Measurements from ENCODE around the gene DNAH1. TPM values are rescaled to one million over a fixed set of nuclear protein-coding genes. Genes with fewer than 3 reads are reported as not detected.
A peak's percentile ranks its signal among the peaks of the same experiment; 100 is the strongest.

DNAH1 gene
- total and polyA plus RNA-seq, 2 of the 13 experiments (the other 11 are each of a cell fraction or from before 2014, with no cell fraction given), result 0.64 to 3.5 TPM

DNA sequence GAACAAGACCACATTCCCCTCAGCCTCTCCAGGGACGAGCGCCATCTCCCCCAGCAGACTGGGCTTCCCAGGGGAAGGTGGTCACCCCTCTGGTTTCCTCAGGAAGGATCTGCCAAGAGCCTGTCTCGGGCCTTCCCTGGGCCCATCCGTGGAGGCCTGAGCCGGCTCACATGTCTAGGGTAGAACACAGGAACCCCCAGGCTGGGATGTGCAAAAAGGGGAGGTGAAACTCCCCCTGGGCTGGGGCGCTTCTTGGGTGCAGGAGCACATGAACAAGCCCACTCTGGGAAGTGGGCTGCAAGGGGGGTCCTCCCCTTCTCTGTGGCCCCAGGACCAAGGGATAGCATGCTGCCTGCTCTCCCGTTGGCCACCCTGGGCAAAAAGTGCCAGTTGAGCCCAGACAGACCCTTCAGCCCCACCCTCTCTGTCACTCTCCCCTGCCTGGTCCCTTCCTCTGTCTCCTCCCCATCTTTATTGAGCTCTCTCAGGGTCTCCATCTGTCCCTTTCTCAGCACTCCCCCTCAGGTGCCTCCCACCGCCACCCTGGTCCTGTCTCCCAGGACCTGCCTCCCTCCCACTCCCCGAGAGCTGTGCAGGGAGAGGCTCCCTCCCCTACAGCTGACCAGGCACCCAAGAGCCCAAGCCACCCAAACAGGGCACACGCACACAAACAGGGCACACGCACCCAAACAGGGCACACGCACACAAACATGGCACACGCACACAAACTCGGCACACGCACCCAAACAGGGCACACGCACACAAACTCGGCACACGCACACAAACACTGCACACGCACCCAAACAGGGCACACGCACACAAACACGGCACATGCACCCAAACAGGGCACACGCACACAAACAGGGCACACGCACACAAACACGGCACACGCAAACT, 127.9 kb downstream of the DNAH1 start (continued):
- TF ChIP-seq HNRNPL (IDR thresholded peaks at IDR 0.05; ENCODE audit: low read depth, low read length) (peak; percentile 63; the same call in 1 of the 2 replicates), ZNF609 (CRISPR knock-in tag; IDR thresholded peaks at IDR 0.05; ENCODE audit: borderline replicate concordance) (no peak), THAP9 (CRISPR knock-in tag; IDR thresholded peaks at IDR 0.05; ENCODE audit: borderline replicate concordance) (no peak), ZNF619 (CRISPR knock-in tag; IDR thresholded peaks at IDR 0.05) (peak; percentile 41; the same call in 1 of the 2 replicates), ZNF335 (CRISPR knock-in tag; IDR thresholded peaks at IDR 0.05) (no peak), SALL1 (CRISPR knock-in tag; IDR thresholded peaks at IDR 0.05) (no peak), HMGA1 (CRISPR knock-in tag; conservative IDR thresholded peaks at IDR 0.05) (no peak), ZBTB2 (CRISPR knock-in tag; IDR thresholded peaks at IDR 0.05; ENCODE audit: low read depth) (no peak), ZNF552 (CRISPR knock-in tag; IDR thresholded peaks at IDR 0.05; ENCODE audit: borderline replicate concordance) (no peak), KDM5B (CRISPR knock-in tag; IDR thresholded peaks at IDR 0.05; ENCODE audit: borderline replicate concordance) (no peak), ZNF224 (CRISPR knock-in tag; IDR thresholded peaks at IDR 0.05) (no peak), ZBTB38 (CRISPR knock-in tag; IDR thresholded peaks at IDR 0.05) (0 out of 2 replicates have a peak, but pooled peaks have one; percentile 34), MXI1 (IDR thresholded peaks at IDR 0.05; ENCODE audit: borderline replicate concordance, low read depth, low read length) (0 out of 3 replicates have a peak, but pooled peaks have one; percentile 11), DPF2 (CRISPR knock-in tag; IDR thresholded peaks at IDR 0.05; ENCODE audit: borderline replicate concordance, low read depth) (no peak), CHCHD3 (CRISPR knock-in tag; IDR thresholded peaks at IDR 0.05) (peak; percentile 34; the same call in 1 of the 2 replicates), SNAI1 (CRISPR knock-in tag; IDR thresholded peaks at IDR 0.05; ENCODE audit: borderline replicate concordance) (0 out of 2 replicates have a peak, but pooled peaks have one; percentile 23)
- TF ChIP-seq, protein P1, sequence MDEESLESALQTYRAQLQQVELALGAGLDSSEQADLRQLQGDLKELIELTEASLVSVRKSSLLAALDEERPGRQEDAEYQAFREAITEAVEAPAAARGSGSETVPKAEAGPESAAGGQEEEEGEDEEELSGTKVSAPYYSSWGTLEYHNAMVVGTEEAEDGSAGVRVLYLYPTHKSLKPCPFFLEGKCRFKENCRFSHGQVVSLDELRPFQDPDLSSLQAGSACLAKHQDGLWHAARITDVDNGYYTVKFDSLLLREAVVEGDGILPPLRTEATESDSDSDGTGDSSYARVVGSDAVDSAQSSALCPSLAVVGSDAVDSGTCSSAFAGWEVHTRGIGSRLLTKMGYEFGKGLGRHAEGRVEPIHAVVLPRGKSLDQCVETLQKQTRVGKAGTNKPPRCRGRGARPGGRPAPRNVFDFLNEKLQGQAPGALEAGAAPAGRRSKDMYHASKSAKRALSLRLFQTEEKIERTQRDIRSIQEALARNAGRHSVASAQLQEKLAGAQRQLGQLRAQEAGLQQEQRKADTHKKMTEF (CRISPR knock-in tag; IDR thresholded peaks at IDR 0.05), result no peak
